ENCODE data around the gene TNFSF15. TPM values are rescaled to one million over a fixed set of nuclear protein-coding genes. Genes with fewer than 3 reads are reported as not detected.

TNFSF15 gene
- total RNA-seq, 1 donor from 2014 or later = 0.37 TPM

DNA sequence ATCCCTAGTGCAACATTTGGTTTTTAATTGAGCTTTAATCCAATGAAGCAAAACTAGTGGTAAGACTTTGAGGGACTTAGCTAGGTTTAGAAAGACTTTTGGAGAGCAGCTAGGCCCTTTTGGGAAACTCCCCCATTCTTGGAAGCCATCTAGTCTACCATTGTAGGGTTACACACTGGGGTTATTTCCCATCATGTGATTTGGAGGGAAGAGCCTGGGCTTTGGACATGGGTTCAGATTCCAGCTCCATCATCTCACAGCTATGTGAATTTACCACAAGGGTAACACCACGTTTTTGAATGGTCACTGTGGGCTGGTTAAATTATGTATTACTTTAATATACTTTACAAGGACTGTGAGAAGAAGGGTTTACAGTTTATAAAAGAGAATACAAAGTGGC lies 18.3 kb upstream of the TNFSF15 start:
- H3K4me1 Mint-ChIP-seq (ENCODE audit: low read depth) = no peaks in the 10 kb centered on the region
- H3K9me3 Mint-ChIP-seq (ENCODE audit: low read depth) = no peaks in the 10 kb centered on the region
- no peak overlapping the region for H3K27ac Mint-ChIP-seq (ENCODE audit: unreplicated experiment)
- H3K36me3 Mint-ChIP-seq (ENCODE audit: low read depth) = no peaks in the 10 kb centered on the region
- no peak for DNase-seq (ENCODE audit: low spot score)
- H3K4me3 Mint-ChIP-seq (ENCODE audit: unreplicated experiment) = no peak overlapping the region
- TF ChIP-seq, protein P1, sequence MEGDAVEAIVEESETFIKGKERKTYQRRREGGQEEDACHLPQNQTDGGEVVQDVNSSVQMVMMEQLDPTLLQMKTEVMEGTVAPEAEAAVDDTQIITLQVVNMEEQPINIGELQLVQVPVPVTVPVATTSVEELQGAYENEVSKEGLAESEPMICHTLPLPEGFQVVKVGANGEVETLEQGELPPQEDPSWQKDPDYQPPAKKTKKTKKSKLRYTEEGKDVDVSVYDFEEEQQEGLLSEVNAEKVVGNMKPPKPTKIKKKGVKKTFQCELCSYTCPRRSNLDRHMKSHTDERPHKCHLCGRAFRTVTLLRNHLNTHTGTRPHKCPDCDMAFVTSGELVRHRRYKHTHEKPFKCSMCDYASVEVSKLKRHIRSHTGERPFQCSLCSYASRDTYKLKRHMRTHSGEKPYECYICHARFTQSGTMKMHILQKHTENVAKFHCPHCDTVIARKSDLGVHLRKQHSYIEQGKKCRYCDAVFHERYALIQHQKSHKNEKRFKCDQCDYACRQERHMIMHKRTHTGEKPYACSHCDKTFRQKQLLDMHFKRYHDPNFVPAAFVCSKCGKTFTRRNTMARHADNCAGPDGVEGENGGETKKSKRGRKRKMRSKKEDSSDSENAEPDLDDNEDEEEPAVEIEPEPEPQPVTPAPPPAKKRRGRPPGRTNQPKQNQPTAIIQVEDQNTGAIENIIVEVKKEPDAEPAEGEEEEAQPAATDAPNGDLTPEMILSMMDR (IDR thresholded peaks at IDR 0.05) = no peak
- H3K27me3 Mint-ChIP-seq (ENCODE audit: low read depth) = no peaks in the 10 kb centered on the region

DNA sequence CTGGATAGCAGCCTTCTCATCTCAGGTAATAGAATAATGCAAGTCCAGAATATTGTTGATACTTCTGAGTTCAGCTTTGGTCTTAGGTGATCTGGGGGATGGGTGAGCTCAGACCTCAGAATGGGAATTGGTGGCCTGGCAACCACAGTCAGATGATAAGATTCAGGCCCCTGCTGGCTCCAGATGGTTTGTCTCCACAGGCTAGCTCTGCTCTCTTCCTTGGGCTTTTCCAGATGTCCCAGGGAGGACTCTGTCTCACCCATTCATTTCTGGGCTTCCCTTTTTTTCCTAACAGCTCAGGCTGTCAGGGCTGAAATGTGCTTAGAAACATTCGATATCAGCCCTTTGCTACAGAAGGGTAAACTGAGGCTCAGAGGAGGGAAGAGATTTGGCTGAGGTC lies 17.6 kb upstream of the TNFSF15 start:
- no peak for DNase-seq (ENCODE audit: low spot score)
- TF ChIP-seq, protein P1 (IDR thresholded peaks at IDR 0.05) = no peak
- Mint-ChIP-seq H3K4me3 (ENCODE audit: unreplicated experiment) (no peak overlapping the region), H3K9me3 (ENCODE audit: low read depth) (no peaks in the 10 kb centered on the region), H3K36me3 (ENCODE audit: low read depth) (no peaks in the 10 kb centered on the region), H3K27ac (ENCODE audit: unreplicated experiment) (no peak overlapping the region), H3K27me3 (ENCODE audit: low read depth) (no peaks in the 10 kb centered on the region), H3K4me1 (ENCODE audit: low read depth) (no peaks in the 10 kb centered on the region)

DNA sequence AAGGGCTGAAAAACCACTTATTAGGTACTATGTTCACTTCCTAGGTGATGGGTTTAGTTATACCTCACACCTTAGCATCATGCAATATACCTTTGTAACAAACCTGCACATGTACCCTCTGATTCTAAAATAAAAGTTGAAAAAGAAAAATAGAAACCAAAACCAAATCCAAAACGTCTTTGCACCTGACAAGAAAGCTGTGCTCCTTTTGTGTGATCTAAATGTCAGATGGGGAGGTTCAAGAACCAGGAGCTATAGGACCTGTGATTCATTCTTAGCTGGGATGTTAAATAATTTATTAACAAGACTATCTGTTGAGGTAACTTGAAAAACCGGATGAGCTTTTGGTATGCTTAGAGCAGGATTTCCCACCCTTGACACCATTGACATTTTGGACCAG lies 16.9 kb upstream of the TNFSF15 start:
- Mint-ChIP-seq H3K9me3 (ENCODE audit: low read depth) (no peaks in the 10 kb centered on the region), H3K36me3 (ENCODE audit: low read depth) (no peaks in the 10 kb centered on the region)

GRCh38 chr9:114820776-114821501 lies 15.1 kb upstream of the TNFSF15 start:
- no peaks in the 10 kb centered on the region for H3K27me3 Mint-ChIP-seq (ENCODE audit: low read depth)
- no peaks in the 10 kb centered on the region for H3K4me1 Mint-ChIP-seq (ENCODE audit: low read depth)
- no peaks in the 10 kb centered on the region for H3K9me3 Mint-ChIP-seq (ENCODE audit: low read depth)
- DNase-seq (ENCODE audit: low spot score) = no peak
- H3K4me3 Mint-ChIP-seq (ENCODE audit: unreplicated experiment) = no peak overlapping the region
- TF ChIP-seq, protein P1 (IDR thresholded peaks at IDR 0.05) = no peak
- no peaks in the 10 kb centered on the region for H3K36me3 Mint-ChIP-seq (ENCODE audit: low read depth)
- no peak overlapping the region for H3K27ac Mint-ChIP-seq (ENCODE audit: unreplicated experiment)

More for the DNA sequence above, 16.9 kb upstream of the TNFSF15 start:
- Mint-ChIP-seq H3K4me1 (ENCODE audit: low read depth) (no peaks in the 10 kb centered on the region), H3K27me3 (ENCODE audit: low read depth) (no peaks in the 10 kb centered on the region), H3K4me3 (ENCODE audit: unreplicated experiment) (no peak overlapping the region), H3K27ac (ENCODE audit: unreplicated experiment) (no peak overlapping the region)
- no peak for DNase-seq (ENCODE audit: low spot score)
- TF ChIP-seq, protein P1 (IDR thresholded peaks at IDR 0.05) = no peak

DNA sequence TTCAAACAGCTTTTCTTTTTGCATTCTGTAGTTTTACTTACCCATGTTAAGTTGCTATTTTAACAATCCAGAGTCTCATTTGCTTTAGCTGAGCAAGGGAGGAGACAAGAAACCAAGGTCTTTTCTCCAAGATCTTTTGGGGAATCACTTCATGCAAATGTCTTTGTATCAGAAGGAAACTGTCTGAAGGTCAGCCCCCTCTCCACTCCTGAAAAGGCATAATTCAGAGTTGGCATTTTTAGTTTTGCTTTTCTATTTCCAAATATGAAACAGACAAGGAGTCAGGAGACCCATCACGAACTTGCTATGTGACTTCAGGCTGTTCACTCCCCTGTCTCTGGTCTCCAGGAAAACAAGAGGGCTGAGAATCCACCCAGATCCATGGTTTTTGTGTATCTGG lies 12.3 kb upstream of the TNFSF15 start:
- no peaks in the 10 kb centered on the region for H3K27me3 Mint-ChIP-seq (ENCODE audit: low read depth)
- no peak overlapping the region for H3K4me3 Mint-ChIP-seq (ENCODE audit: unreplicated experiment)
- H3K4me1 Mint-ChIP-seq (ENCODE audit: low read depth) = no peaks in the 10 kb centered on the region
- DNase-seq (ENCODE audit: low spot score) = no peak
- H3K27ac Mint-ChIP-seq (ENCODE audit: unreplicated experiment) = no peak overlapping the region
- H3K36me3 Mint-ChIP-seq (ENCODE audit: low read depth) = no peaks in the 10 kb centered on the region
- no peaks in the 10 kb centered on the region for H3K9me3 Mint-ChIP-seq (ENCODE audit: low read depth)
- TF ChIP-seq, protein P1 (IDR thresholded peaks at IDR 0.05) = no peak

Measured in chondrocyte (in vitro differentiated cells).